ENCODE data around the gene LONP1.

- no peak for TF ChIP-seq JUND (IDR thresholded peaks at IDR 0.05)
- TF ChIP-seq CTCF (IDR thresholded peaks at IDR 0.05 in 2 of 3, conservative IDR thresholded peaks at IDR 0.05 in 1 of 3; ENCODE audit: borderline replicate concordance in 1 of 3, insufficient read depth in 1 of 3, low read depth in 2 of 3, low read length in 2 of 3): no peak
- no peak for TF ChIP-seq CEBPB (IDR thresholded peaks at IDR 0.05; ENCODE audit: low read depth)
- no peak for TF ChIP-seq POLR2AphosphoS5 (IDR thresholded peaks at IDR 0.05; ENCODE audit: low read depth, low read length)
- no peak for TF ChIP-seq MAX (IDR thresholded peaks at IDR 0.05)
- no peak for TF ChIP-seq YY1 (IDR thresholded peaks at IDR 0.05; ENCODE audit: extremely low read depth, insufficient replicate concordance, low read depth, low read length)
- TF ChIP-seq TCF7L2 (IDR thresholded peaks at IDR 0.05; ENCODE audit: borderline replicate concordance, extremely low read depth, insufficient read depth, insufficient read length): no peak
- TF ChIP-seq ELF1 (IDR thresholded peaks at IDR 0.05; ENCODE audit: borderline replicate concordance, low read depth): no peak
Observed at GRCh38 chr19:5698635-5699422, 21.1 kb downstream of the LONP1 start.
